Adrenal gland (tissue), 5 donors: Measurements from ENCODE around the gene NPR1.

Experiments used
- POLR2A ChIP-seq, 2 donors: fragments of 450-650 bp; IDR thresholded peaks; one replicate each; pipeline ENCODE4 v1.6.1; 2017; ENCODE audit warnings: antibody characterized with exemption in 2 of 2, mild to moderate bottlenecking in 2 of 2, moderate library complexity in 1 of 2
- TF ChIP-seq, protein P1 (sequence below), 6 experiments: fragments of 450-650 bp in 4 of 6; fragments of 200-600 bp in 2 of 6; sonication (generic) in 1 of 6; IDR thresholded peaks; 1 replicate in 5 of 6; 2 replicates in 1 of 6; pipeline versions ENCODE4 v1.5.1 to v1.8.0; 2016 to 2021; ENCODE audit warnings: antibody characterized with exemption in 6 of 6, mild to moderate bottlenecking in 2 of 6, moderate library complexity in 1 of 6
- donor health status: DM: no; HTN: no; CAD: no.

DNA sequence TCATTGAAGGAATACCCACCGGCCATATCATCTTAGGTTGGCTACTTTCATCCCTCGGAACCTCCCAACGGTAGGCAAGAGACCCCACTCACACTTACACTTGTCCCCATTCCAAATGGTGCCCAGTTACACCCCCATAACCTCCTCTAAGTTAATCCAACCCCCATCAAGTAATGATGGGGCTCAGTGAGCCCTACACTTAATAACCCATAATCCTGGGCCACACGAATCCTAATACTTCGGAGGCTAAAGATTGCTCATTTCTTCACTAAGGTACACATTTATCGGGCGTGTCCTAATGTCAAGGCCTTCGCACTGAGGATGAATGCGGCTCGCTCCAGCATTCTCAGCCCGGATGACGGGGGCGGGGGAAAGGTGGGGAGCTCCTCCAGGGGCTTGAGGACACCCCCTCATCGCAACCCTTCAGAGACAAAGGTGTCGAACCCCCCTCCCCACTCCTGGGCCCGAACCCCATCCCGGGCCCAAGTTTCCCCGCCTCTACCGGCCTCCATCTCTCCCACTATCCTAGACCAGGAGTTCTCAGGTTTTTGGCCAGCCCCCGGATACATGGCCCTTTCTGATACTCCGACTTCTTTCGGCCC lies 8.1 kb upstream of the NPR1 start:
- TF ChIP-seq, protein P1, sequence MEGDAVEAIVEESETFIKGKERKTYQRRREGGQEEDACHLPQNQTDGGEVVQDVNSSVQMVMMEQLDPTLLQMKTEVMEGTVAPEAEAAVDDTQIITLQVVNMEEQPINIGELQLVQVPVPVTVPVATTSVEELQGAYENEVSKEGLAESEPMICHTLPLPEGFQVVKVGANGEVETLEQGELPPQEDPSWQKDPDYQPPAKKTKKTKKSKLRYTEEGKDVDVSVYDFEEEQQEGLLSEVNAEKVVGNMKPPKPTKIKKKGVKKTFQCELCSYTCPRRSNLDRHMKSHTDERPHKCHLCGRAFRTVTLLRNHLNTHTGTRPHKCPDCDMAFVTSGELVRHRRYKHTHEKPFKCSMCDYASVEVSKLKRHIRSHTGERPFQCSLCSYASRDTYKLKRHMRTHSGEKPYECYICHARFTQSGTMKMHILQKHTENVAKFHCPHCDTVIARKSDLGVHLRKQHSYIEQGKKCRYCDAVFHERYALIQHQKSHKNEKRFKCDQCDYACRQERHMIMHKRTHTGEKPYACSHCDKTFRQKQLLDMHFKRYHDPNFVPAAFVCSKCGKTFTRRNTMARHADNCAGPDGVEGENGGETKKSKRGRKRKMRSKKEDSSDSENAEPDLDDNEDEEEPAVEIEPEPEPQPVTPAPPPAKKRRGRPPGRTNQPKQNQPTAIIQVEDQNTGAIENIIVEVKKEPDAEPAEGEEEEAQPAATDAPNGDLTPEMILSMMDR (IDR thresholded peaks at IDR 0.05), result no peak
- TF ChIP-seq POLR2A (IDR thresholded peaks at IDR 0.05), result no peak
